PC-9 (cell line): ENCODE results near the gene ARL8A. TPM values are rescaled to one million over a fixed set of nuclear protein-coding genes. Genes with fewer than 3 reads are reported as not detected.
A peak's percentile ranks its signal among the peaks of the same experiment; 100 is the strongest.

Source experiments
- Bru-seq: library from RNA; stranded (reverse); fragments of 400-500 nt; gene quantifications from one replicate; lab custom pipeline; 2021; lab: Mats Ljungman, UMichigan
- BruChase-seq, 2 experiments: library from RNA; stranded (reverse); fragments of 400-500 nt; gene quantifications; one replicate each; lab custom pipeline; 2021; lab: Mats Ljungman, UMichigan
- BruUV-seq: library from RNA; stranded (reverse); fragments of 400-500 nt; replicated peaks from 2 replicates; lab custom pipeline; 2021; lab: Mats Ljungman, UMichigan
- CTCF ChIA-PET: fragments of 300-600 bp; sonication (Branson Sonifier 250); formaldehyde crosslinking; loops from one replicate; lab custom pipeline; 2022; ENCODE audit warnings: antibody characterized with exemption; lab: Charles Lee
- POLR2A ChIA-PET: fragments of 300-600 bp; sonication (Branson Sonifier 250); formaldehyde crosslinking; loops from one replicate; lab custom pipeline; 2022; ENCODE audit warnings: antibody characterized with exemption; ENCODE audit not compliant: unreplicated experiment; lab: Charles Lee
- DNase-seq, 2 experiments: peaks; one replicate each; pipeline versions ENCODE4 v3.0.0 to v3.0.0-alpha.2; 2015 to 2022; ENCODE audit warnings: mixed read lengths in 1 of 2
- H2AFZ ChIP-seq: fragments of 200-600 bp; sonication (generic); 2 replicates; pipeline ENCODE4 v1.8.1; 2017; ENCODE audit warnings: antibody characterized with exemption
- H3F3A ChIP-seq: fragments of 200-600 bp; sonication (generic); 2 replicates; pipeline ENCODE4 v1.8.1; 2017; ENCODE audit warnings: antibody characterized with exemption, mild to moderate bottlenecking, low read depth; ENCODE audit not compliant: insufficient read depth
- H3K27ac ChIP-seq: fragments of 200-600 bp; sonication (generic); 2 replicates; pipeline ENCODE4 v1.6.1; 2016; ENCODE audit warnings: mixed run types
- H3K27me3 ChIP-seq: fragments of 200-600 bp; sonication (generic); 2 replicates; pipeline ENCODE4 v1.6.1; 2016; ENCODE audit warnings: low read depth, mixed run types; ENCODE audit not compliant: insufficient read depth
- H3K36me3 ChIP-seq: fragments of 200-600 bp; sonication (generic); 2 replicates; pipeline ENCODE4 v1.6.1; 2016; ENCODE audit warnings: low read depth, mixed run types
- H3K4me1 ChIP-seq: fragments of 200-600 bp; sonication (generic); replicated peaks from 2 replicates; pipeline ENCODE4 v1.6.1; 2016; ENCODE audit warnings: mixed run types; ENCODE audit not compliant: insufficient read depth
- H3K4me2 ChIP-seq: fragments of 200-600 bp; sonication (generic); 2 replicates; pipeline ENCODE4 v1.6.1; 2017; ENCODE audit warnings: mixed run types
- H3K4me3 ChIP-seq: fragments of 200-600 bp; sonication (generic); 2 replicates; pipeline ENCODE4 v1.6.1; 2016; ENCODE audit warnings: mixed run types
- H3K79me2 ChIP-seq: fragments of 200-600 bp; sonication (generic); 2 replicates; pipeline ENCODE4 v1.6.1; 2017; ENCODE audit warnings: low read depth, mixed run types
- H3K9me2 ChIP-seq: fragments of 200-600 bp; sonication (generic); 2 replicates; pipeline ENCODE4 v1.8.1; 2017; ENCODE audit warnings: mild to moderate bottlenecking; ENCODE audit not compliant: insufficient read depth
- H3K9me3 ChIP-seq: fragments of 200-600 bp; sonication (generic); 2 replicates; pipeline ENCODE4 v1.8.1; 2016; ENCODE audit warnings: low read depth; ENCODE audit not compliant: insufficient read depth
- H4K20me1 ChIP-seq: fragments of 200-600 bp; sonication (generic); 2 replicates; pipeline ENCODE4 v1.8.1; 2017; ENCODE audit not compliant: insufficient read depth
- CTCF ChIP-seq: fragments of 200-600 bp; sonication (generic); conservative IDR thresholded peaks from 2 replicates; pipeline ENCODE4 v1.6.1; 2017; ENCODE audit warnings: mixed run types, antibody characterized with exemption, mild to moderate bottlenecking, moderate library complexity
- EZH2 ChIP-seq: fragments of 200-600 bp; sonication (generic); IDR thresholded peaks from 2 replicates; pipeline ENCODE4 v1.8.0; 2017; ENCODE audit warnings: antibody characterized with exemption, low read depth
- intact Hi-C: fragments of 100-400 bp; cut with micrococcal nuclease; formaldehyde crosslinking; loops from one replicate; pipeline ENCODE4 v1.10.0; 2022; ENCODE audit not compliant: unreplicated experiment
- long read RNA-seq: library from polyadenylated mRNA; stranded (forward); transcript quantifications from one replicate; pipeline ENCODE4 v2.0.0, GENCODE V29; 2022
- total RNA-seq: library from RNA; stranded (reverse); gene quantifications from 2 replicates; pipeline ENCODE4 v1.2.3, GENCODE V29; 2021

The ARL8A gene
- total RNA-seq (40.0 and 42.6 TPM in 2 replicates), Bru-seq, nascent RNA (percentile 61 among the genes with signal in this experiment), BruChase-seq, experiment 1, labeled RNA remaining after a 2-hour chase (percentile 70 among the genes with signal in this experiment), BruChase-seq, experiment 2, labeled RNA remaining after a 6-hour chase (percentile 83 among the genes with signal in this experiment)
- long read RNA-seq, transcript ARL8A-201 (7 exons, 1,793 nt): major isoform, 39 of 48 reads
- long read RNA-seq, partial matches to known transcripts: 1 of 48 reads
- long read RNA-seq, other reads (novel, unspliced or antisense): 8 of 48 reads

- Histone ChIP-seq H3K9me3 (no peaks in the 10 kb centered on the region), H4K20me1 (peaks cover 29% of the 10 kb centered on the region), H3F3A (peaks cover 17% of the 10 kb centered on the region; the same call in 1 of the 2 replicates), H3K9me2 (no peaks in the 10 kb centered on the region), H3K27me3 (no peaks in the 10 kb centered on the region), H3K36me3 (0 out of 2 replicates have a peak, but pooled peaks cover 8% of the 10 kb centered on the region), H3K4me1 (peaks cover 15% of the 10 kb centered on the region), H3K4me3 (peak within 1 kb of the TSS; percentile 95), H3K79me2 (peaks cover 37% of the 10 kb centered on the region), H3K27ac (no peak within 1 kb of the TSS), H2AFZ (peak within 1 kb of the TSS; percentile 94), H3K4me2 (peak within 1 kb of the TSS; percentile 95)
- peak in 1 of 2 experiments; percentile 58 for DNase-seq
- POLR2A ChIA-PET: no interaction called here
- no TSS peak for BruUV-seq
- CTCF ChIA-PET: interaction anchor here (0.5 kb wide), 1 partner anchor 575 kb away, joined by 3 read pairs; no protein-coding TSS in a partner anchor
- TF ChIP-seq EZH2 (no peak), CTCF (no peak)
- intact Hi-C loops: no loop called here
Observed at GRCh38 chr1:202144402-202145067, at the start of gene ARL8A. Gene ARL8A, minus strand, starts transcription at chr1:202144737. Its CDS starts 165 bp downstream, at chr1:202144572.

GRCh38 chr1:202194328-202194648 lies 49.8 kb upstream of the ARL8A start:
- Histone ChIP-seq H3K9me3 (no peaks in the 10 kb centered on the region), H3F3A (no peaks in the 10 kb centered on the region), H3K79me2 (no peaks in the 10 kb centered on the region), H3K4me1 (peaks cover 18% of the 10 kb centered on the region), H3K4me3 (no peak overlapping the region), H3K36me3 (no peaks in the 10 kb centered on the region), H3K27ac (no peak overlapping the region), H3K27me3 (peaks cover 7% of the 10 kb centered on the region; the same call in 1 of the 2 replicates), H2AFZ (no peak overlapping the region), H4K20me1 (no peaks in the 10 kb centered on the region), H3K9me2 (no peaks in the 10 kb centered on the region), H3K4me2 (no peak overlapping the region)
- POLR2A ChIA-PET: no interaction called here
- intact Hi-C loops: no loop called here
- no peak for DNase-seq
- BruUV-seq: no TSS peak
- CTCF ChIA-PET: interaction anchor here (0.7 to 1.9 kb wide), 4 partner anchors 42 to 148 kb away, joined by 3 to 8 read pairs (median 4); partner anchors contain the start of gene UBE2T
- TF ChIP-seq CTCF (no peak), EZH2 (no peak)

GRCh38 chr1:202193614-202194327 lies 49.2 kb upstream of the ARL8A start, which contains the start of gene LGR6:
Gene LGR6, plus strand, starts transcription at chr1:202193799. Its CDS starts 191 bp downstream, at chr1:202193990.
- H3K4me1 ChIP-seq: peaks cover 13% of the 10 kb centered on the region
- POLR2A ChIA-PET: no interaction called here
- TF ChIP-seq CTCF: no peak
- TF ChIP-seq EZH2: no peak
- no peak within 1 kb of the TSS for H2AFZ ChIP-seq
- no peaks in the 10 kb centered on the region for H3K9me3 ChIP-seq
- DNase-seq: peak in 1 of 2 experiments; percentile 53
- H3K27me3 ChIP-seq: peaks cover 7% of the 10 kb centered on the region; the same call in 1 of the 2 replicates
- no peaks in the 10 kb centered on the region for H3K79me2 ChIP-seq
- H4K20me1 ChIP-seq: no peaks in the 10 kb centered on the region
- 0 out of 2 replicates have a peak within 1 kb of the TSS, but pooled peaks have one; percentile 30 for H3K4me2 ChIP-seq
- CTCF ChIA-PET: interaction anchor here (0.7 to 1.9 kb wide), 8 partner anchors 42 to 266 kb away, joined by 3 to 15 read pairs (median 4); partner anchors contain the start of gene UBE2T
- H3K27ac ChIP-seq: no peak within 1 kb of the TSS
- BruUV-seq: no TSS peak
- intact Hi-C loops: loop anchor here (1.0 kb wide), 2 partner anchors 43 to 122 kb away; no protein-coding TSS in a partner anchor
- H3F3A ChIP-seq: no peaks in the 10 kb centered on the region
- H3K4me3 ChIP-seq: no peak within 1 kb of the TSS
- no peaks in the 10 kb centered on the region for H3K36me3 ChIP-seq
- H3K9me2 ChIP-seq: no peaks in the 10 kb centered on the region
